C4-2B (cell line): Measurements from ENCODE around the gene UPK3BL2.
"Not testable (repeated sequence)": the region's sequence is repeated elsewhere in the genome, so short reads cannot be mapped to it uniquely, and the experiment has no call there.

ENCODE experiments used
- ZFX ChIP-seq: fragments of 450-650 bp; IDR thresholded peaks from 2 replicates; pipeline ENCODE4 v1.6.1; 2017
- TF ChIP-seq, protein P1 (sequence below): fragments of 450-650 bp; conservative IDR thresholded peaks from 2 replicates; pipeline ENCODE4 v1.5.1; 2017; ENCODE audit warnings: mild to moderate bottlenecking

DNA sequence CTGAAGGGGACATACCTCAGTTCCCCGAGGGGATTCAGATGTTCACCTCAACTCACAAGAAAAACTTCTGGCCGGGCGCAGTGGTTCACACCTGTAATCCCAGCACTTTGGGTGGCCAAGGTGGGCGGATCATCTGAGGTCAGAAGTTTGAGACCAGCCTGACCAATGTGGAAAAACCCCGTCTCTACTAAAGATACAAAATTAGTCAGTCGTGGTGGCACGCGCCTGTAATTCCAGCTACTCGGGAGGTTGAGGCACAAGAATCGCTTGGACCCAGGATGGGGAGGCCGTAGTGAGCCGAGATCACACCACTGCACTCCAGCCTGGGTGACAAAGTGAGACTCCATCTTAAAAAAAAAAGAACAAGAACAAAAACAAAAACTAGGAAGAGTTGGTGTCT is 1.8 kb upstream of the UPK3BL2 start:
- TF ChIP-seq, protein P1, sequence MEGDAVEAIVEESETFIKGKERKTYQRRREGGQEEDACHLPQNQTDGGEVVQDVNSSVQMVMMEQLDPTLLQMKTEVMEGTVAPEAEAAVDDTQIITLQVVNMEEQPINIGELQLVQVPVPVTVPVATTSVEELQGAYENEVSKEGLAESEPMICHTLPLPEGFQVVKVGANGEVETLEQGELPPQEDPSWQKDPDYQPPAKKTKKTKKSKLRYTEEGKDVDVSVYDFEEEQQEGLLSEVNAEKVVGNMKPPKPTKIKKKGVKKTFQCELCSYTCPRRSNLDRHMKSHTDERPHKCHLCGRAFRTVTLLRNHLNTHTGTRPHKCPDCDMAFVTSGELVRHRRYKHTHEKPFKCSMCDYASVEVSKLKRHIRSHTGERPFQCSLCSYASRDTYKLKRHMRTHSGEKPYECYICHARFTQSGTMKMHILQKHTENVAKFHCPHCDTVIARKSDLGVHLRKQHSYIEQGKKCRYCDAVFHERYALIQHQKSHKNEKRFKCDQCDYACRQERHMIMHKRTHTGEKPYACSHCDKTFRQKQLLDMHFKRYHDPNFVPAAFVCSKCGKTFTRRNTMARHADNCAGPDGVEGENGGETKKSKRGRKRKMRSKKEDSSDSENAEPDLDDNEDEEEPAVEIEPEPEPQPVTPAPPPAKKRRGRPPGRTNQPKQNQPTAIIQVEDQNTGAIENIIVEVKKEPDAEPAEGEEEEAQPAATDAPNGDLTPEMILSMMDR = not testable (repeated sequence)
- TF ChIP-seq ZFX = not testable (repeated sequence)
